HG02588 (cell line): Measurements from ENCODE around the gene TMEM154.

ENCODE experiments used
- ATAC-seq: cut with Tn5 transposase; IDR thresholded peaks from one replicate; pipeline ENCODE4 v1.9.1; 2021; ENCODE audit warnings: mild to moderate bottlenecking, moderate library complexity; ENCODE audit not compliant: unreplicated experiment

TMEM154 gene

DNA sequence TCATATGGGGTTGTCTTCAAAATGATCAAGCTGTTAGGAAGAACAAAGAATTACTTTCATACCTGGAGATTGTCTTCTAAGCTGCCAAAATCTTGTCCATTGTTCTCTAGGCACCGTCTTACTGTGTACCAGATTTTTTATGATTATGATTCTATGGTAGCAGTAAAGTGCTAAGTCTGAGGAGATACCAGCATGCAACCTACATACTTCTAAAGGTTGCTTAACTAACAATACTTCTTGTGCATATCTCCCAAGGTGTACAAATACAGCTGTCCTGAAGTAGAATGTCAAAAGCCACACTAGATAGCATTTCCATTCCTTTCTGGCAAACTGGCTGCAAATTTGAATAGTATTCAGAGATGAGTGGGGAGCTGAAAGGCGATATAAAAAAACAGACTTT lies 81.3 kb downstream of the TMEM154 start:
- no peak for ATAC-seq

DNA sequence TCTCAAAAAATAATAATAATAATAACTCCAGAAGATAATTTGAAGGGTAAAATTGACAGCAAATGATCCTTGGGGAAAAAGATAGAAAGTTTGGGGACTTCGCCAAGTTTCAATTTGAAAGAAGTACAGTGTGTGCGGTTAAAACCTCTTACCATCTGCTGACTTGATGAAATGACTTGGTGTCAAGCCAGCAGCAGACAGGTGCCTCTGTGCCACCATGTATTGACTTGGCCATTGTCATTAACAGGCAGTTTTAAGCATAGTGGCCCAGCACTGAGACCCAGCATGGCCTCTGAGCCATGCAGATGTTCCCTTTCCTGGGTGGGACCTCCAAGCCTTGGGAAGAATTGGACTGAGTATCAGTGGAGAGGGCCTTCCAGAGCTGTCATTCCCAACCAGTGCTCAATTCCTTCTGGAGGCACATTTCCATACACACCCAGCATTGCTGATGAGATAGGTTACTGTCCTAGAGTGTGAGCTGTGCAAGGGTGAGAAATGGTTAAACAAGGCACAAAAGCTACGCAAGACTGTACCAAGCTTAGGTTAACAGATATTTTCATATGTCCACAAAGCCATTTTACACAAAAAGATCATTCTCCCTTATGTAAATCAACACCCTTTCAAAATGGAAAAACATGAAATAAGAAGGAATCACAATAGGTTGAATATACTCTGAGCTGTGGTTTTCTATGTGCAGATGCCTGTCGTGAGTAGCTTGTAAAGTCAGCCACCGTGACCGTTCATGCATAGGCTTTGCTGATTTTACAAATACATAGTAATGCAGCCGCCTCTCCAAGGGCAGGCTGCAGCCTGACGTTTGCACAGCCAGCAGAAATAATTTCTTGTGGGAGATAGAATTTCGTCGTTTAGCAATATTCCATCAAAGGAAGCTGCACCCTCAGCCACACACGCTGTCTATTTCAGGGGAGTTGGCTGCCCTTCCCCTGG lies 84.5 kb downstream of the TMEM154 start:
- peak; percentile 74 for ATAC-seq

DNA sequence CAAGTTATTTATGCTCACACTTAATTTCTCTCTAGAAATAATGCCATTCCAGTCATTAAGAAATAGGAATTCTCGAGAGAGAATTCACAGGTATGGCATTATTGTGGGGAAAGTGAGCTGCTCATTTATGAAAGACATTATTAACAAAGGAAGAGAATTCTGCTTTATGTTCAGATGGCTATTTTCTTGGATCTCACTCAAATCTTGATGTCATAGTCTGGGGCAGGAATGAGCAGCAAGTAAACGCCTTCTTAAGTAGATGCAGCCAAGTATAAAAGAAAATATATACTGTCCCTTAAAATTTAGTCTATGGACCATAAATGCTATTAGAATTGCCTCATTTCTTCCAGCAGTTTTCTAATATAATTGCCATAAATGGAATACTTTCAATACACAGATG lies 85.7 kb downstream of the TMEM154 start:
- ATAC-seq: no peak

DNA sequence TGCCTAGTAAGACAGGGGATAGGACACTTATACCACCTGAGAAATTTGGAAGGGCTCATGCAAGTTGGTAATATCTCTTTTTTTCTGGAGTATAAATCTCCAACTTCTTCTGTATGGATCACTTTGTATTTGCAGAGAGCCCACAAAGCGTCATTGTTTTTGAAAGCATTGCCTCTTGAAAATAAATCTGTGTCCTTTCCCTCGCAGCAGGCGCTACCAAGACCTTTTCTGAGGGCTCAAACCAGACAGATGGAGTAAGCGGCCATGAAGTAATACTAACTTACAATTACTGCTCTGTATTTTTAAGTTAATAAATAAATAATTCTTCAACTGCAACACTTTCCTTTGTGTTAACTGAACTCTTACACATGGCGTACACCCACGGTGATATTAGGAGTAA lies 87.9 kb downstream of the TMEM154 start:
- no peak for ATAC-seq

DNA sequence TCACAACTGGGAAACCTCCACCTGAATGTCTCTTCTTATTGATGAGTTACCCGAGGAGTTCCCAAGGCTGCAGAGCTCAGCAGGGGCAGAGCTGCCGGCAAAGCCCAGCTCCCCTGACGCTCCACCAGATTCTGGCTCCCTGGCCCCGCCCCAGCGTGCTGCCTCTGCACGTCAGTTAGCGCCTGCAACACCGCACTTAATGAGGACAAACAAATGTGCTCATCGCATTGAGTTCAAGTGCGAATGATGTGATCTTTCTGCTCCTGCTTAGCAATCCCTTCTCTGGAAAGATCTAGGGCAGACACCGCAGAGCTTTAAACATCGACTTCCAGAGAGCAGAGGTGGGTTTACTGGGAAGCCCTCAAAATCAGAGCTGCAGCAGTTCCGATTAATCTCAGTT lies 88.4 kb downstream of the TMEM154 start:
- no peak for ATAC-seq

DNA sequence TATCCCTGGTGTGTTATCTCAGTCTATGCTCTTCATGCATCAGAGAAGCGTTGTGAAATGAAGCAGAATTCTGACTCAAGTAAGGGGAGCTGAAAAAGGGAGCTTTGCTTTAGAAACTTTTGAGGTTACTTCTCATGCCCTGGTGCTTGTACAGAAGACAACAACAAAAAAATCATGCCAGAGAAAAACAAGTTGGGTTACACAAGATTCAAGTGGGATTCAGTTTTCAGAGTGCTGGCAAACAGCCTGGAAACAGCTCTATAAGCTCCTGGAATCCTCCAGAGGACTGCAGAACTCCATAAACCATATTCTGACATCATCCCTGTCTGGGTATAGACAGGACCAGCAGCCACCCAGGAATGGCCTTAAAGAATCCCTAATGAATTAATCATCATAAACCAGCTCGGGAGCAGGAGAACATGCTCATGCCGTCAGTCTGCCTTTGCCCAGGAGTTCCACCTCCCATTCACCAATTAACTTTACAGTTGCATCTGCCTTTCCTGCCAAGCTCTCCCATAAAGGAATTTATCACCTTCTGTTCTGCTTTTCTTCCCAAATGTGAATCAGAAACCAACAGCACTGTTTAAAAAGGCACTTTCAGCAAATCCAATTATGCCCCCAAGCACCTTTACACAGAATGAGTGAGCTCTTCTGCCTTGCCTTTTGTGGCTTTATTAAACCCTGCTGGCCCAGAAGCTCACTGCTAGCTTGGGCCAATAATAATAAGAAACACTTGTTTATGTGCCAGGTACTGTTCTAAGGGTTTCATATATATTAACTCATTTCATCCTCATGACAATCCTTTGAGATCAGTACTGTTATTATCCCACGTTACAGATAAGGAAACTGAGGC lies 89.4 kb downstream of the TMEM154 start:
- no peak for ATAC-seq

DNA sequence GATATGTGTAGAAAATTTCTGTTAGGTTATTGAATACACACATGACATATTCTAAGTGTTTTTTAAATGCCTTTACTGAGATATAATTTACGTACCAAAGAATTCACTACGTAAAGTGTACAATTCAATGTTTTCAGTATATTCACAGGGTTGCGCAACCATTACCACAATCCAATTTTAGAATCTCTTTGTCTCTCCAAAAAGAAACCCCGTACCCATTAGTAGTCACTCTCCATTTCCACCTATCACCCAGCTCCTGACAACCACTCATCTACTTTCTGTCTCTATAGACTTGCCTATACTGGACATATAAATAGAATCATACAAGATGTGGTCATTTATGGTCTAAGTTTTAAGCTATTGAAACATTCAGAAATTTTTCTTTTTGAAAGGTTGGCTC lies 90.9 kb downstream of the TMEM154 start:
- no peak for ATAC-seq

DNA sequence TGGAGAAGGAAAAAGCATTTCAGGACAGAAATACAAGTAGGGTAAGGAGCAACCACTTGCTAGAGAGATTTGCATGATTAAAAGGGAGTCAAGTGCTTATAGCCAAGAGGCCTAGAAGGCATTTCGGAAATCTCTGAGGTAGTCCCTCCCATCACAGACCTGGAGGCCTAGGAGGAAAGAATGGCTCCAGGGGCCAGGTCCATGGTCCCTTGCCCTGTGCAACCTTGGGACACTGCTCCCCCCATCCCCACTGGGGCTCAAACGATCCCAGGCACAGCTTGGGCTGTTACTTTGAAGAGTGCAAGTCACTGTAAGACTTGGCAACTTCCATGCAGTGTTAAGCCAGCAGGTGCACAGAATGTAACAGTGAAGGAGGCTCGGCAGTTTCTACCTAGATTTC lies 92.7 kb downstream of the TMEM154 start:
- ATAC-seq: no peak

DNA sequence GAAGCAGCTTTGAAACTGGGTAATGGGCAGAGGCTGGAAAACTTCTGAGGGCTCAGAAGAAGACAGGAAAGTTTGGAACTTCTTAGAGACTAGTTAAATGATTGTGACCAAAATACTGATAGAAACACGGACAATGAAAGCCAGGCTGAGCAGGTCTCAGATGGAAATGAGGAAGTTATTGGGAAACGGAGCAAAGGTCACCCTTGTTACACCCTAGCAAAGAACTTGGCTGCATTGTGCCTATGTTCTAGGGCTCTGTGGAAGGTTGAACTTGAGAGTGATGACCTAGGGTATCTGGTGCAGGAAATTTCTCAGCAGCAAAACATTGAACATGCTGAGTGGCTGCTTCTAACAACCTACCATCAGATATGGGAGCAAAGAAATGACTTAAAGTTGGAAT lies 93.1 kb downstream of the TMEM154 start:
- no peak for ATAC-seq

DNA sequence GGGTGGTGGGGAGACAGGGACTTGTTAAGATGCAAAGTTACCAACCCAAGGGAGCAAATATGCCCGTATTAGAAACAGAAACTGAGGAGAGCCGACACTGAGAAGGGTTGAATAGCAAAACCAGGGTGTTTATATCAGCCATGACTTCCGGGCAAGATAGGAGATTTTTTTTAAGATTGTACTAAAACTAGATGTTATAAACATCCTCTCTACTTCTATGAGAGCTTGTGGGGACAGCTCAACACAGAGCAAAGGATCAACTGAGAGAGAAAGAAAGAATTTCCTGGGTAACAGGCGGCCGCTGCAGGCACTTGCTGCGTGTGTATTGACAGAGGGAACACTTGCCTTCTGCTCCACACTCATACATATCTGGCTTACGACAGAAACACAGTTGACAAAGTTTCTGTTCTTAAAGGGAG lies 94.8 kb downstream of the TMEM154 start:
- peak; percentile 81 for ATAC-seq

DNA sequence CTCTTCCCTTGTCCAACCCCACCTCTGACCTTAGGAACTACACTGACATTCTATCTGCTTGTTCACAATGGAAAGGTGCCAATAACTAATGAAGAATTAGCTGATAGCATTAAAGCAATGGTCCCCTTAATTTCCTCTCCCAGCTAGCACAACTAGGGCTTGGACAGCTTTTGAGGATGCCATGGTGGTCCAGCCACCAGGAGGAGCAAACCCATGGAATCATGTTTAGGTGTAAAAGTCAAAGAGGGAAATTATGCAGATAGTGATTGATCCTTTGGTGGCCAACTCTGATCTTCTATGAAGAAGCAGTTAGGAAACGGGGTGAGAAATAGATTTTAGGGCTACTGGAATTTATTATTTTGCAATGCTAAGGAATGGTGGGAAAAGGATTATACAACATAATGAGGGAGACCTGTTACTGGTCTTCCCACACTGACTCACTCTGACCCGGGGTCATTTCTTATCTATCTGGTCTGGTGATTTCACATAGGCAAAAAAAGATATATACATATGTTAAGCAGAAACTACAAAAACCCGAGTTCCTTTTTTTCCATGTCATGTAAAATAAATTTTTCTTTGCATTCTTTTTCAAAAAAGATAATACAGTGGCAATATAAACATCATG lies 98.1 kb downstream of the TMEM154 start:
- ATAC-seq: no peak

DNA sequence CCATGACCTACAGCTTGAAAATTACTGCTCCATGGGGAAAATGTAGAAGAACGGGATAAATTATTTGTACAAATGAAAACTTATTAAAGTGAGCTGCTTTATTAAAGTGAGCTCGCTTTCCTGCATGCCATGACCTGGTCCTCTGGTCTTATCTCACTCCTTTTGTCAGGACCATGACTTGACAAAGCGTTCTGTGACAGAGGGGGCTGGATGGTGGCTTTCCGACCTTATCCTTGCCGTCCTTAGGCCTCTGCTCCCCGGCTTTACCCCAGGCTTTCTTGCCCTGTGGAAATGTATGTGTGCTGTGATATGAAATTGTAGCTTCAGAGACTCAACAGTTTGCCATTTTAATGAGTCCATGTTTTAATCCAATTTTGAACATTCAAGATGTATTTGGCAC lies 99.9 kb downstream of the TMEM154 start:
- no peak for ATAC-seq

DNA sequence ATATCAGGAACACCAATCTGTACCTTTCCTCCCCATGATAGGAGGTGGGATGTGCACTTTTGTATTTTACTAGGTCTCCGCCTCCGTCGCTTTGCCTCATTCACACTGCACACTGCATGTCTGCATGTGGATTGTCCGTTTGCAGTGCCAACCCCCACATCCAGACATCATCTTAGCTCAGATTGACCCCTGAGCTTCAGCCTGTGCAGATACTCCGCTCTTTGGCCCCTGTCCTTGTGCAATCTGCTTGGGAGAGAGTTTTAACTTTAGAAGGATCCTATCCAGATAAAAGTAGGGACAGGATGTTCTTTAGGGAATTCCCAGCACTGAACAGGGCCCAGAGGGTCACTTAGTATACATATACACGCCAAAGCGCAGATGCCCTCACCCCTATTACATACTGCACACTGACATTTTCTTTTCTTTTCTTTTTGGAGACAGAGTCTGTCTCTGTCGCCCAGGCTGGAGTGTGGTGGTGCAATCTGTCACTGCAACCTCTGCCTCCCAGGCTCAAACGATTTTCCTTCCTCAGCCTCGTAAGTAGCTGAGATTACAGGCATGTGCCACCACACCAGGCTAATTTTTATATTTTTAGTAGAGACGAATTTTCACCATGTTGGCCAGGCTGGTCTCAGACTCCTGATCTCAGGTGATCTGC lies 100.6 kb downstream of the TMEM154 start:
- no peak for ATAC-seq

DNA sequence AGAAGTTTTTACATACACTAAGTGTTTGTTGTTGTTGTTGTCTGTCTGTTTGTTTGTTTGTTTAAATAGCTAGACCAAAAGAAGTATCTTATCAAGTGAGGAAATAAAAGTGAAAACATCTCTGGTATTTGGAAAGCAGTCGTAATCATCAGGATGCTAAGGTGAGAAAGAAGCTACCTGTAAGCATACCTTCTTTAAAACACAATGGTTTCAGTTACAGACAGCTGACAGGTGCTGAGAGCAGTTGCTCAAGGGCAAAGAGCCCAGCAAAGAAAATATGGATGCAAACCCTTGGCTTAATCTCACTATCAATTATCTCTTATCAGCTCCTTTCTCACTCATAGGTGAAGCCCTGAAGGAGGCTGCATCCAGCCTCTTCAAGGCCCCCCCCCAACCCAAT lies 101.1 kb downstream of the TMEM154 start:
- no peak for ATAC-seq

DNA sequence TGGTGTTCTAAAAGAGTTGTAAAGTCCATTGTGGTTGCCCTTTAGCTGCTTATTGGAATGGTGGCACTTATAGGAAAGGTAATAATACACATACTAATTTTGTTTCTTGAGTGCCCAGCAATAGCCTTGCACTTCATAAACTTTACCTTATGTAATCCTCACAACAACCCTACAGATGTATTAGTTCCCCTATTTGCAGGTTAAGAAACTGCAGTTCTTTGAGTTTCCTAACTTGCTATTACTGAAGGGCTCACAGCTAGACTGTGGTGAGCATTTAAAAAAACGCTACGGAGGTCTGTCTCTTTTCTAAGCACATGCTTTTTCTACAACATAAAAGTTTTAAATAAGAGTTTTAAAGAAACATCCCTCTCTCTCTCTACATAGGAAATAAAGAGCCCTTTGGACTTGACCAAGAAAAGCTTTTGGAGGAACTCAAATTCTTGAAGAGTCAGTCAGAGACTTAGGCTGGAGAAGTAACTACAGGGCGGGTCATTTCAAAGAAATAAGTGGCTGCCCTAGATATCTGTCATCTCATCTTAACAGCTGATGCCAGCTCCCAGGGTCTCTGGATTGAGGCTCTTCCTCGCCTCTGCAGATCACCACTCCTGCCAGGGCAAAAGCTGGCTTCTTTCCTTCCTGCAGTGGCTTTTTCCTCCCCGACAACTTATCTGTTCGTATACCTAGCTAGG lies 101.9 kb downstream of the TMEM154 start:
- peak; percentile 71 for ATAC-seq

DNA sequence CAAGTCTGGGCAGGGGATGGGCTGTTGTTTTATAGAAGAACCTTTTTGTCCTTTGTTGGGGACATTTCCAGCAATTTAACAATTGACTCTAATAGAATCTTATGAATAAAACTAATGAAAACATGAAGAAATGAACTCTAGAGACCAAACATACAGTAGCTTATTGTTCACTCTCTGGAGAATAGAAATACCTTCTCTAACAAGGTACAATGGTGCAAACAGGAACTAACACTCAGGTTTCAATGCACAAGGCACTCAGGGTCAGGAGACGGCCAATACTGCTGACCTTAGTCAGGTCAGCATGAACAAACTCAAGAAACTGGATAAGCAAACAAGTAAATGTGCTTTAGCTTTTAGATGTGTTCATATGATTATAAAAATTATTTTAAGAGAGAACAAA lies 104.3 kb downstream of the TMEM154 start:
- no peak for ATAC-seq

DNA sequence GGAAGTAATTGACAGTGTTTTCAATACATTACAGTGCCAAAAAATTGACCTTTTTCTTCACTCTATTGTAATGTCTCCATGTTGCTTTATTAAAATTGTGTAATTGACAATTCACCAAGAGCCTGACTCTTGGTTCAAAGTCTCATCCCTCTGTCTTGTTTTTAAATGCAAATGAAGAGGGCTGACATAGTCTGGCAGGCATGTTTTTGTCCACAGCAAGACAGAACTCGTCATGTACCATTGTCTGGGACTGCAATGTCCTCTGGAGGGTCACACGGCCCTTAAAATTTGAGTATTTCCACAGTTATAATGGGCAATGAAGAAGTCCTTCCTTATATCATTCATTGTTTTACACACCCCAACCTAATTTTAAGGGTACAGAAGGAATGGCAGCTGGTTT lies 105.9 kb downstream of the TMEM154 start:
- no peak for ATAC-seq

DNA sequence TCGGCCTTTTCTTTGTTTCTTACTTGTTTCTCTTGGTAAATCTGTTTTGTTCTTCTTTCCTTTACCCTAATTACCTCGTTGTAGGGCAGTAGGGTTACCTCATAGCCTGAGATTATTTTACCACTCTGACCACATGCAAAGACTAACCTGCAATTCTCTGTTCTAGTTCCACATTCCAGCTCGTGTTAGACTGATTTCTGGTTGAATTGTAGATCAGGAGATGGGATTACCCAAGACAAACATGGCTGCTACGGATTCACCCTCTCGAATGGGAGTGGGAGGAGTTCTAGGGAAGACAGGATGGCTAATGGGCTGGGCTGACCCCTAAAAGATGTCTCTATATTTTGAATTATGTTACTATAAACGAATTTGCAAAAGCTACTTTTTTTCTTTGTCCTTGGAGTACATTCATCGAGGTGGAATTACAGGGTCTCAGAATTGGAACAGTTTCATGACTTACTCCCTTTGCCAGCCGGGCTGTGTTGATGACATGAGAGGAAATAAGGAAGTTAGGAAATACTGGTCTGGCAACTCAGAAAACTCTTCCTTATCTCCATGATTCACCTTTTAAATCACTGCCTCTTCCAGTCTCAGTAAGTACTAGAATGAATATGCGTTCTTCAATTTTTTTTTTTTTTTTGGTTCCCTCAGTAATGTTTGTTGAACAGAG lies 107.2 kb downstream of the TMEM154 start:
- ATAC-seq: peak; percentile 74

DNA sequence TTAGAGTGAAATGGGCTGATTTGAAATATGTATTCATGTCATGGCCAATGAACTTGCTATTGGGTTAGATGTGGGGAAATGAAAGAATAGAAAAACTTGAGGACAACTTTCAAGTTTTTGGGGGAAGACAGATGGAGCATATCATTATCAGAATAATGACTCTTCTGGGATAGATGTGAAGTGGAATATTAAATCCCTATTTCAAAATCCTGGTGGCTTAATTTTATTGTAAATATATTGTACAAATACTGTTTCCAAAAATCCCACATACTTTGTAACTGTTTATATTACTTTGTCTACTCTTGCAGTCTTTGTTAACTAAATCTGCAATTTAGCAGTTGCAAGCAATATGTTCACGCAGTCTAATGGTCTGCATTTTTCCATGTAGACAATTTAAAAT lies 108.0 kb downstream of the TMEM154 start:
- no peak for ATAC-seq

DNA sequence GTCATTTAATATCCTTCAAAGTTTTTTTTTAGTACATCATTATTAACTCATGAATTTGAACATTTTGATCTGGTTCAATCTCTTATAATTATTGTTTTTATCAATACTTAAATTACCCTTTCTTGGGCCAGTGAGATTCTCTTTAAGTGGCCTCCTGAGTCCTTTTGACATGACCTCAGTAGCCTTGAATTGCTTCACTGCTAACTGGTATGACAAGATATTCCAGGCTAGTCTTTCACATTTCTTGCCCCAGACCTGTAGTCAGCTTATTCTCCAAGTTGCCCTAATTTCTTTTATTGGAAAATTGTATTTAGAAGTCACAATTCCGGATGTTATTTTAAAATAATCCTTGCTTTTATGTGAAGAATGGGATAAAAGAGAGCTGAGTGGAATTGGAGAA lies 108.5 kb downstream of the TMEM154 start:
- ATAC-seq: no peak
